ENCODE data around the gene PRR5.
A peak's percentile ranks its signal among the peaks of the same experiment; 100 is the strongest.

PRR5 gene

GRCh38 chr22:44684506-44685383, 17.3 kb upstream of the PRR5 start:
- peak; percentile 86 for TF ChIP-seq CTCF (IDR thresholded peaks at IDR 0.05; ENCODE audit: borderline replicate concordance, control extremely low read depth, extremely low read depth, insufficient read depth, missing control alignments)
- DNase-seq (ENCODE audit: low spot score) = peak; percentile 89
- in situ Hi-C loops (cut with MboI; ENCODE audit: low sequenced_read_pairs, unreplicated experiment) = no loop called here

GRCh38 chr22:44685384-44686056, 16.5 kb upstream of the PRR5 start:
- DNase-seq (ENCODE audit: low spot score) = peak; percentile 75
- TF ChIP-seq CTCF (IDR thresholded peaks at IDR 0.05; ENCODE audit: borderline replicate concordance, control extremely low read depth, extremely low read depth, insufficient read depth, missing control alignments) = no peak
- in situ Hi-C loops (cut with MboI; ENCODE audit: low sequenced_read_pairs, unreplicated experiment) = no loop called here

GRCh38 chr22:44686873-44687600, 15.0 kb upstream of the PRR5 start:
- no peak for DNase-seq (ENCODE audit: low spot score)
- TF ChIP-seq CTCF (IDR thresholded peaks at IDR 0.05; ENCODE audit: borderline replicate concordance, control extremely low read depth, extremely low read depth, insufficient read depth, missing control alignments) = no peak

GRCh38 chr22:44689173-44689572, 12.8 kb upstream of the PRR5 start:
- in situ Hi-C loops (cut with MboI; ENCODE audit: low sequenced_read_pairs, unreplicated experiment) = no loop called here
- no peak for DNase-seq (ENCODE audit: low spot score)
- no peak for TF ChIP-seq CTCF (IDR thresholded peaks at IDR 0.05; ENCODE audit: borderline replicate concordance, control extremely low read depth, extremely low read depth, insufficient read depth, missing control alignments)

More at GRCh38 chr22:44686873-44687600, 15.0 kb upstream of the PRR5 start:
- in situ Hi-C loops (cut with MboI; ENCODE audit: low sequenced_read_pairs, unreplicated experiment) = no loop called here

- TF ChIP-seq CTCF (IDR thresholded peaks at IDR 0.05; ENCODE audit: borderline replicate concordance, control extremely low read depth, extremely low read depth, insufficient read depth, missing control alignments) = no peak
- DNase-seq (ENCODE audit: low spot score) = no peak
- in situ Hi-C loops (cut with MboI; ENCODE audit: low sequenced_read_pairs, unreplicated experiment) = no loop called here
Observed at GRCh38 chr22:44689915-44690524, 12.0 kb upstream of the PRR5 start.
